Measurements from ENCODE around the gene MLX.
A peak's percentile ranks its signal among the peaks of the same experiment; 100 is the strongest.
"Not testable (repeated sequence)": the region's sequence is repeated elsewhere in the genome, so short reads cannot be mapped to it uniquely, and the experiment has no call there.

MLX gene

GRCh38 chr17:42537156-42537805 lies 29.6 kb upstream of the MLX start:
- peak overlapping the region; percentile 85 for H3K4me3 ChIP-seq (ENCODE audit: low read depth, low read length)
- DNase-seq (ENCODE audit: low read depth) = no peak
- no peak for TF ChIP-seq MYC (IDR thresholded peaks at IDR 0.05; ENCODE audit: low read depth, low read length)
- no peak for TF ChIP-seq POLR2A (IDR thresholded peaks at IDR 0.05; ENCODE audit: extremely low read depth, insufficient read length)
- TF ChIP-seq, protein P1, sequence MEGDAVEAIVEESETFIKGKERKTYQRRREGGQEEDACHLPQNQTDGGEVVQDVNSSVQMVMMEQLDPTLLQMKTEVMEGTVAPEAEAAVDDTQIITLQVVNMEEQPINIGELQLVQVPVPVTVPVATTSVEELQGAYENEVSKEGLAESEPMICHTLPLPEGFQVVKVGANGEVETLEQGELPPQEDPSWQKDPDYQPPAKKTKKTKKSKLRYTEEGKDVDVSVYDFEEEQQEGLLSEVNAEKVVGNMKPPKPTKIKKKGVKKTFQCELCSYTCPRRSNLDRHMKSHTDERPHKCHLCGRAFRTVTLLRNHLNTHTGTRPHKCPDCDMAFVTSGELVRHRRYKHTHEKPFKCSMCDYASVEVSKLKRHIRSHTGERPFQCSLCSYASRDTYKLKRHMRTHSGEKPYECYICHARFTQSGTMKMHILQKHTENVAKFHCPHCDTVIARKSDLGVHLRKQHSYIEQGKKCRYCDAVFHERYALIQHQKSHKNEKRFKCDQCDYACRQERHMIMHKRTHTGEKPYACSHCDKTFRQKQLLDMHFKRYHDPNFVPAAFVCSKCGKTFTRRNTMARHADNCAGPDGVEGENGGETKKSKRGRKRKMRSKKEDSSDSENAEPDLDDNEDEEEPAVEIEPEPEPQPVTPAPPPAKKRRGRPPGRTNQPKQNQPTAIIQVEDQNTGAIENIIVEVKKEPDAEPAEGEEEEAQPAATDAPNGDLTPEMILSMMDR (IDR thresholded peaks at IDR 0.05; ENCODE audit: low read depth, low read length) = no peak
- TF ChIP-seq, protein P2, sequence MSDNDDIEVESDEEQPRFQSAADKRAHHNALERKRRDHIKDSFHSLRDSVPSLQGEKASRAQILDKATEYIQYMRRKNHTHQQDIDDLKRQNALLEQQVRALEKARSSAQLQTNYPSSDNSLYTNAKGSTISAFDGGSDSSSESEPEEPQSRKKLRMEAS (IDR thresholded peaks at IDR 0.05; ENCODE audit: low read depth, low read length) = no peak

DNA sequence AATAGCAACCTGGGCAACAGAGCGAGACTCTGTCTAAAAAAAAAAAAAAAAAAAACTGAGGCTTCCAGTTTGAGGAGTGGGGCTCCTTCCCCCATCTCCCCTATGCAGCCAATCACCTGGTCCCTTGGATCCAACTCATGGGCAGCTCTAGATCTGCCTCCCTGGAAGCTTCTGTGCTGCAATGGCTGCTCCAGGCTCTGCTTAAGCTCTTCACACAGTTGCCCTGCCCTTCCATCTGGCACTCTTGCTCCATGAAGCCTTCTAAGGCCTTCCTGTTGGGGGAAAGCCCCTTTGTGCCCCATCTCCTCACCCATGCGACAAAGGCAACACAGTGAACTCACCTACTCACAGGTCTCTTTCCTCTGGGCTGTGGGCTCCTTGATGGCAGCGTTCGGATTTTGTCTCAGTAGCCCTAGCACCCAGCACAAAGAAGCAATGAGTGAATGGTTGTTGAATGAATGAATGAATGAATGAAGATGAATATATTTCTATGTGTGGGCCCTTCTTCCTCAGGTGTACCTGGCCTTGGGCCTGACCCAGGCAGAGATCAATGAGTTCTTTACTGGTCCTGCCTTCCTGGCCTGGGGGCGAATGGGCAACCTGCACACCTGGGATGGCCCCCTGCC lies 29.0 kb upstream of the MLX start:
- DNase-seq (ENCODE audit: low read depth) = no peak
- no peak for TF ChIP-seq MYC (IDR thresholded peaks at IDR 0.05; ENCODE audit: low read depth, low read length)
- TF ChIP-seq, protein P2 (IDR thresholded peaks at IDR 0.05; ENCODE audit: low read depth, low read length) = no peak
- TF ChIP-seq, protein P1 (IDR thresholded peaks at IDR 0.05; ENCODE audit: low read depth, low read length) = no peak
- TF ChIP-seq POLR2A (IDR thresholded peaks at IDR 0.05; ENCODE audit: extremely low read depth, insufficient read length) = no peak
- no peak overlapping the region for H3K4me3 ChIP-seq (ENCODE audit: low read depth, low read length)

DNA sequence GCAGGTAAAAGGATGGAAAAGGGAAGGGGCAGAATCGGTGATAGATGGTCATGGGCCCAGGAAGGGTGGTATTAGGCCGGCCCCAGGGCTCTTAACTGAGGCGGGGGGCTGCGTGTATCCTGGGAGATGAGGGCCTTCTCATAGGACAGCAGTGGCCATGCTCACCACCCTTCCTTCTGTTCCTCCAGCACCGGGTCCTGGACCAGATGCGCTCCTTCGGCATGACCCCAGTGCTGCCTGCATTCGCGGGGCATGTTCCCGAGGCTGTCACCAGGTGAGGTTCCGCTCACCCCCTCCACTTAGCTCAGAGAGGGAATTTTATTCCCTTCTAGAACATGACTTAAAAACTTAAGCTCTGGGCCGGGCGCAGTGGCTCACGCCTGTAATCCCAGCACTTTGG lies 28.4 kb upstream of the MLX start:
- no peak for DNase-seq (ENCODE audit: low read depth)
- H3K4me3 ChIP-seq (ENCODE audit: low read depth, low read length) = no peak overlapping the region
- TF ChIP-seq MYC (IDR thresholded peaks at IDR 0.05; ENCODE audit: low read depth, low read length) (no peak), POLR2A (IDR thresholded peaks at IDR 0.05; ENCODE audit: extremely low read depth, insufficient read length) (no peak)
- TF ChIP-seq, protein P1 (IDR thresholded peaks at IDR 0.05; ENCODE audit: low read depth, low read length) = no peak
- TF ChIP-seq, protein P2 (IDR thresholded peaks at IDR 0.05; ENCODE audit: low read depth, low read length) = no peak

DNA sequence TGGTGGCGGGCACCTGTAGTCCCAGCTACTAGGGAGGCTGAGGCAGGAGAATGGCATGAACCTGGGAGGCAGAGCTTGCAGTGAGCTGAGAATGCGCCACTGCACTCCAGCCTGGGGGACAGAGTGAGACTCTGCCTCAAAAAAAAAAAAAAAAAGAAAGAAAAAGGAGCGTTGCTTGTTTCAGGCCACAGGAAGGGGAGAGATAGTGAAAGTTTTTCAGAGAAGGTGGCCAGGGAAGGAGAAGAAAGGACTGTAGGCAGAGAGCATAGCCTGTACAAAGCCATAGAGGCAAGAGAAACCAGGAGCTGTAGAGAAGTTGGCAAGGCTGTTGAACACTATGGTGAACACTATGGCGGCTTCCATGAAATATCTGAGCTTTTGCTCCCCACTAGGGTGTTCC lies 26.3 kb upstream of the MLX start:
- not testable (repeated sequence) for H3K4me3 ChIP-seq (ENCODE audit: low read depth, low read length); DNase-seq (ENCODE audit: low read depth)

GRCh38 chr17:42541041-42541833 lies 25.7 kb upstream of the MLX start:
- DNase-seq (ENCODE audit: low read depth) = no peak
- H3K4me3 ChIP-seq (ENCODE audit: low read depth, low read length) = no peak overlapping the region
- TF ChIP-seq, protein P1 (IDR thresholded peaks at IDR 0.05; ENCODE audit: low read depth, low read length) = no peak
- TF ChIP-seq POLR2A (IDR thresholded peaks at IDR 0.05; ENCODE audit: extremely low read depth, insufficient read length) = no peak
- no peak for TF ChIP-seq MYC (IDR thresholded peaks at IDR 0.05; ENCODE audit: low read depth, low read length)
- TF ChIP-seq, protein P2 (IDR thresholded peaks at IDR 0.05; ENCODE audit: low read depth, low read length) = no peak

Measured in NB4 (cell line).